GM21529 (cell line): ENCODE results near the gene KCNK4.
"Not testable (repeated sequence)": the region's sequence is repeated elsewhere in the genome, so short reads cannot be mapped to it uniquely, and the experiment has no call there.

Experiments used
- ATAC-seq: cut with Tn5 transposase; IDR thresholded peaks from one replicate; pipeline ENCODE4 v1.9.1; 2021; ENCODE audit not compliant: unreplicated experiment

Gene KCNK4

DNA sequence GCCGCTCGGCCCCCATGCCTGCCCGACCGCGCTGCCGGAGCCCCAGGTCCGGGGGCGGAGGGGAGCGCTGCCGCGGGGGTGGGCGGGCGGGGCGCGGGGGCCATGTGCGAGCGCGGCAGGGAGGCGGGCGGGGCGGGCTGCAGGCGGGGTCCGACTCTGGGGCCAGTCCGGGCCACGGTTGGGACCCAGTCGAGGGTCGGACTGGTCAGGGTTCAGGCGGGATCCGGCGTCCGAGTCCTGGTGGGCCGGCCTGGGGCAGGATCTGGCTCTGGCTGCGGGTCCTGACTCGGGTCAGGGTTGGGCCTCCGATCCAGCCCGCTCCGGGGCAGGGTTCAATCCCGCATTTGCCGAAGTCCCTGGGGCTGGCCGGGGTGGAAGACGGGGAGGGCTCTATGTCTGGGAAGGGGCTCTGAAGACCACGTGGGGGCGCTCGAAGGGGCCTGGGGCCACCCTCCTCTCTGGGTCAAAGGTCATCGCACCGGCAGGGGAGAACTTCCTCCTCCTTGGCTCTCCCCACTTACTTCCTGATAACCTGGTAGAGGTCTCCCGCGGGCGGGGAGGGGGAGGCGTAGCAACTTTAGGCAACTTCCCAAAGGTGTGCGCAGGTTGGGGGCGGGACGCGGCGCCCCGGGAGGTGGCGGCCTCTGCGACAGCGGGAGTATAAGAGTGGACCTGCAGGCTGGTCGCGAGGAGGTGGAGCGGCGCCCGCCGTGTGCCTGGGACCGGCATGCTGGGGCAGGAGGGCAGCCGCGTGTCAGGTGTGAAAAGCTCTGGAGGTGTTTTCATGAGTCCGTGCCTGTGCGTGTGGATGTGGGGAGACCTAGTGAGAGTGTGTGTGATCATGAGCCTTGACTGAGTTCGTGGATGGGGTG is 14.8 kb downstream of the KCNK4 start:
- peak; percentile 27 for ATAC-seq

DNA sequence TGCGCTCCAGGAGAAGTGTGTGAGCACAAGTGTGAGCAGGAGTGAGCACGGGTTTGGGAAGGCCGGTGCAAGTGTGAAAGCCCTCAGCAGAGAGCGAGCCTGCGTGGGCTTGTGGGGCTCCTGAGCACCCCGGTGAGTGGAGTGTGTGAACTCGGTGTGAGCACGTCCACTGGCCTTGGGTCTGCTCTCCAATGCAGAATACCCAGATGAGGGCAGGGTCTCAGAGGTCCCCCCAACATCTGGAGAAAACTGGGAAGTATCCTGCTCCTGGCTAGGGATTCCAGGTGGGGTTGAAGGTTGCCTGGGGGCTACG is 15.4 kb downstream of the KCNK4 start:
- ATAC-seq = no peak

DNA sequence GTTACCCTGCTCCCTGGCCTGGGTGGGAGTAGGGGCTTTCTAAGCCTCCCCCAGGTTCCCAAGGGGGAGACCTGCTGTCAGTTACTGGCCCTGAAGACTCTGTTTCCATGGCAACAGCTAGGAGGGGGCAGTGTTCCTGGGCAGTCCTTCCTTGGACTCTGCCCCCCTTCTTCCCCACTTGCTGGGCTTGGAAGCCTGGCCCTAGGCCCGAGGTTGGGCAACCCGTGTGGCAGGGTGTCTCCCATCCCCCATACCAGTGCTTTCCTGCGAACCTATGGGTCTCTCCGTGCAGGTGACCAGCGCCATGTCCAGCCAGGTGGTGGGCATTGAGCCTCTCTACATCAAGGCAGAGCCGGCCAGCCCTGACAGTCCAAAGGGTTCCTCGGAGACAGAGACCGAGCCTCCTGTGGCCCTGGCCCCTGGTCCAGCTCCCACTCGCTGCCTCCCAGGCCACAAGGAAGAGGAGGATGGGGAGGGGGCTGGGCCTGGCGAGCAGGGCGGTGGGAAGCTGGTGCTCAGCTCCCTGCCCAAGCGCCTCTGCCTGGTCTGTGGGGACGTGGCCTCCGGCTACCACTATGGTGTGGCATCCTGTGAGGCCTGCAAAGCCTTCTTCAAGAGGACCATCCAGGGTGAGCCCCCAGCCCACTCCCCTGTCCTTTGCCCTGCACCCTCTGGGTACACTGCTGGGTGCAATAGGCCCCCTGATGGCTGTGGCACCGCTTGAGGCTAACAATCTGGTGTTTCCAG is 15.9 kb downstream of the KCNK4 start:
- ATAC-seq = no peak

DNA sequence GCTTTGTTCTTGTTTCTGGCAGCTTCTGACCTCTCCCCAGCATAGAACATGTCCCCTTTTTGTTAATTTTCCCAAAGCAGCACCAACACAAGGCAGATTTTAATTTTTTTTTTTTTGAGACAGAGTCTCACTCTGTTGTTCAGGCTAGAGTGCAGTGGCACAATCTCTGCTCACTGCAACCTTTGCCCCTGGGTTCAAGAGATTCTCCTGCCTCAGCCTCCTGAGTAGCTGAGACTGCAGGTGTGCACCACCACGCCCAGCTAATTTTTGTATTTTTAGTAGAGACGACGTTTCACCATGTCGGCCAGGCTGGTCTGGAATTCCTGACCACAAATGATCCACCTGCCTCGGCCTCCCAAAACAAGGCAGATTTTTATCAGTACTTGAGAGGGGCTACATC is 16.7 kb downstream of the KCNK4 start:
- not testable (repeated sequence) for ATAC-seq

DNA sequence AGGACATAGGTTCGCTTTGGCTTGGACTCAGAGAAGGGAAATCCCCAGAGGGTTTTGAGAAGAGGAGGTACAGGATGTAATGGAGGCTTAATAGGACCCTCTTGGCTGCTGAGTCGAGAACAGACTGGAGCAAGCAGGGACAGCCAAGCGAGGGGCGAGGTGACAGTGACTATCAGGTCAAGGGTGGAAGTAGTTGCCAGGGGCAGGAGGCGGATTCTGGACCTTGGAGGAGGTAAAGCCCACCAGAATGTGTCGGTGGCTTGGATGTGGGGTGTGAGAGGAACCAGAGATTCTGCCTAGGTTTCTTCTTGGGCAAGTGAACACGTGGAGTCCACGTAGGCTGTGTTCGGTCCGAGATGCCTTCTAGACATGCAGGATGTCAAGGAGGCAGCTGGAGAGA is 21.8 kb downstream of the KCNK4 start:
- ATAC-seq = no peak

DNA sequence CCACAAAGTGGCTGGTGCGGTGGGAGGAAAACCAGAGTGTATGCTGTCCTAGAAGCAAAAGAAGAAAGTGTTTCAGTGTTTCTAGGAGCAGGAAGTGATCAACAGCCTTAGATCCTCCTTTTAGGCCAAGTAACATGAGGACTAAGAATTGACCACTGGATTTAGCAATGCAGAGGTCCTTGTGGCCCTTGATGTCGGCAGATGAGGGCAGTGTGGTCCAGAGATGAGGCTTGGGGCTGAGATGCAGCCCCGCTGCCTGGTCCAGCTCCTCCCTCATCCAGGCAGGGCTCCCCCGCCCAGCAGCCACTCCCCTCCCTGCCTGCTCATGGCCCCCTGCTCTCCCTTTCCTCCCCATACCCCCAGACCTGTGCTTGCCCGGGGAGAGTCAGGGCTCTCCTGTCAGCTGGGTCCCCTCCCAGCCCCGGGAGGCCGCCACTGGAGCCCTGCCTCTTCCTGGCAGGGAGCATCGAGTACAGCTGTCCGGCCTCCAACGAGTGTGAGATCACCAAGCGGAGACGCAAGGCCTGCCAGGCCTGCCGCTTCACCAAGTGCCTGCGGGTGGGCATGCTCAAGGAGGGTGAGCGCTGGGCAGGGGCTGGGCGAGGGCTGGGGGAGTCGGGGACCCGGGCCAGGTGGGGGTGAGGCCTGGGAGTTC is 22.5 kb downstream of the KCNK4 start:
- ATAC-seq = no peak

DNA sequence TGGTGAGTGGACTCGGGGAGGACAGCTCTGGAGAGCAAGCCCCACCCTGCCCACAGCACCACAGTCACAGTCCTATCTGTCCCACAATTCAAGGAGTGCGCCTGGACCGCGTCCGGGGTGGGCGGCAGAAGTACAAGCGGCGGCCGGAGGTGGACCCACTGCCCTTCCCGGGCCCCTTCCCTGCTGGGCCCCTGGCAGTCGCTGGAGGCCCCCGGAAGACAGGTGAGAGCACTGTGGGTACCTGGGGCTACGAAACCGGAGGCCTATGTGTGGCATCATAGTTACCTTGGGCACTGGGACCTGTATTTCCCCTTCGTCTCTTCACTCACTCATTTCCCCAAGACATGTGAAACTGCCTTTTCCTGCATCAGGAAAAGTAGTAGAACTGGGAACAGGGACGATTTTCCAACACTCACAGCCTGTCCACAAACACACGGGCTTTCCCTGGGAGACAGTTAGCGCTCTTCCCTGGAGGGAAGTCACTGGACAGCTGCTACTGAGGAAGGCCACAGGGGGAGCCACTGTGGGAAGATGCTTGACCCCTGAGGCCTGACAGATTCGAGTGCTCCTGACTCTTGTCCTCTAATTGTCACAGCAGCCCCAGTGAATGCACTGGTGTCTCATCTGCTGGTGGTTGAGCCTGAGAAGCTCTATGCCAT is 23.2 kb downstream of the KCNK4 start:
- ATAC-seq = no peak

DNA sequence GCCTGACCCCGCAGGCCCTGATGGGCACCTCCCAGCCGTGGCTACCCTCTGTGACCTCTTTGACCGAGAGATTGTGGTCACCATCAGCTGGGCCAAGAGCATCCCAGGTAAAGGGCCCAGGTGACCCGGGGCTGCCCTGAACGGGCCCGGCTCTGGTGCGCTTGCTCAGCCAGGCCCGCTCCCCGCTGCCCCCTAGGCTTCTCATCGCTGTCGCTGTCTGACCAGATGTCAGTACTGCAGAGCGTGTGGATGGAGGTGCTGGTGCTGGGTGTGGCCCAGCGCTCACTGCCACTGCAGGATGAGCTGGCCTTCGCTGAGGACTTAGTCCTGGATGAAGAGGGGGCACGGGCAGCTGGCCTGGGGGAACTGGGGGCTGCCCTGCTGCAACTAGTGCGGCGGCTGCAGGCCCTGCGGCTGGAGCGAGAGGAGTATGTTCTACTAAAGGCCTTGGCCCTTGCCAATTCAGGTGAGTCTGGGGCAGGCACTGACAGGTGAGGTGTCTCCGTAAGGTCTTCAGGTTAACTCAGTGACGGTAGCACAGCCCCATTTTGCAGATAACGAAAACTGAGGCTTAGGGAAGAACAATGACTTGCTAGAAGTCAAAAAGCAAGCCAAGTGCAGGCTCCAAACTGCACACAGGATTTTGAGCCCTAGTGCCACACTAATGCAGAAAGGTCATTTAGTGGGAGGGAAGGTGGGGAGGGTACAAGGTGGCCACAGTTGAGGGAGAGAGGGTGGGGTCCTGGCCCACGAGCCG is 23.9 kb downstream of the KCNK4 start:
- no peak for ATAC-seq

DNA sequence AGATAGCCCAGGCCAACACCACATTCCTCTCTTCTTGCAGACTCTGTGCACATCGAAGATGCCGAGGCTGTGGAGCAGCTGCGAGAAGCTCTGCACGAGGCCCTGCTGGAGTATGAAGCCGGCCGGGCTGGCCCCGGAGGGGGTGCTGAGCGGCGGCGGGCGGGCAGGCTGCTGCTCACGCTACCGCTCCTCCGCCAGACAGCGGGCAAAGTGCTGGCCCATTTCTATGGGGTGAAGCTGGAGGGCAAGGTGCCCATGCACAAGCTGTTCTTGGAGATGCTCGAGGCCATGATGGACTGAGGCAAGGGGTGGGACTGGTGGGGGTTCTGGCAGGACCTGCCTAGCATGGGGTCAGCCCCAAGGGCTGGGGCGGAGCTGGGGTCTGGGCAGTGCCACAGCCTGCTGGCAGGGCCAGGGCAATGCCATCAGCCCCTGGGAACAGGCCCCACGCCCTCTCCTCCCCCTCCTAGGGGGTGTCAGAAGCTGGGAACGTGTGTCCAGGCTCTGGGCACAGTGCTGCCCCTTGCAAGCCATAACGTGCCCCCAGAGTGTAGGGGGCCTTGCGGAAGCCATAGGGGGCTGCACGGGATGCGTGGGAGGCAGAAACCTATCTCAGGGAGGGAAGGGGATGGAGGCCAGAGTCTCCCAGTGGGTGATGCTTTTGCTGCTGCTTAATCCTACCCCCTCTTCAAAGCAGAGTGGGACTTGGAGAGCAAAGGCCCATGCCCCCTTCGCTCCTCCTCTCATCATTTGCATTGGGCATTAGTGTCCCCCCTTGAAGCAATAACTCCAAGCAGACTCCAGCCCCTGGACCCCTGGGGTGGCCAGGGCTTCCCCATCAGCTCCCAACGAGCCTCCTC is 24.8 kb downstream of the KCNK4 start:
- not testable (repeated sequence) for ATAC-seq

DNA sequence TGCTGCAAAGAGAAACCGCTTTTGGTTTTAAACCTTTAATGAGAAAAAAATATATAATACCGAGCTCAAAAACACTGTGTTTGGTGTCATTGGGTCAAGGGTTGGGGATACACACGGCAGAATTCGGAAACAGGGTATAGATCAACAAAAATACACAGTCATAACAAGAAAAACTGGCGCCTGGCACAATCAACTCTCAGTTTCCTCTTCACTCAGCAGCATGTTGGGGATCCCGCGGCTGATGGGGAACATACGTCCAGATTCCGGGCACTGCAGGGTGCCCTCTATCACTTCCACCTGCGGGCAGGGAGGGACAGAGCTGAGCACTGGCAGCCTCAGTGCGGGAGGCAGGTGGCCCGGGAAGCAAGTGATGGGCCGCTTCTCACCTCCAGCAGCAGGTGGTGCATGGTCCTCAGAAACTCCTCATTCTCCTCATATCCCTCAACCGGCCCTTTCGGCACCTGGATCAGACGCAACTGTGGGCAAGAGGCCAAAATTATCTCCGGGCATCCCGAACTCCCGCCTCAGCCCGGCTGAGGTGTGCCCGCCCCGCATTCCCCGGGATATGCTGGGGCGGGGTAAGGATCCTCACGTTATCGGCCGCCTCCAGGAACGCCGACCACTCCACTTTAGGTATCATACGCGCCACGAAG is 25.7 kb downstream of the KCNK4 start:
- peak; percentile 10 for ATAC-seq

DNA sequence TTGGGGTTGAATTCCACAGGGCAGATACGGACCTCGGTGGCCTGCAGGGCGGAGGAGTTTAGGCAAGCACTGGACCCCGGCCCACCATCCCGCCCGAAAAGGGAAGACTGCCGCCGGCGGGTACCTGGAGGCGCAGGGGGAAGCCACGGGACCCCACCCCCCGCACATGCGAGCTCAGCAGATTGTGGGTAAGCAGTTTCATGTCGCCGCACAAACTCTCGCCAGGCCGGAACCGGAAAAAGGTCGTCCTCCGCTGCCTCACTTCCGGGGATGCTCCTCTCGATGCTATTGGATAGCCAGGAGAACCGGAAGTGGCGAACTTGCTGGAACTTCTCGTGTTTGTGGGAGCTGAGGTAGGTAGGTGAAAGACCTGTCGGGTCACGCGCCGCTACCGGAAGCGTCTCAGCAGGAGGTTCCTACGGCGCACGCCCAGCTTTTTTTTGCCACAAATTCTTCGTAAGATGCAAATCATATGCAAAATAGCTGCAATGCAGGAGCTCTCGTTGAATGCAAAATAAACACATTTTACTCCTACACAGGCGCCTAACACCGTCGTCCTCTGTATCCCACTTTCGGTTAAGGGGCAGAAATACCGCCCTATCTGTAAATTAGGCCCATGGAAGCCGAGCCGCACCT is 26.3 kb downstream of the KCNK4 start, which contains the start of gene TRMT112:
Gene TRMT112 (minus strand): TSS at position 235 of the 636 bp plus-strand sequence. CDS start 33 bp downstream, at position 202.
- peak; percentile 48 for ATAC-seq

DNA sequence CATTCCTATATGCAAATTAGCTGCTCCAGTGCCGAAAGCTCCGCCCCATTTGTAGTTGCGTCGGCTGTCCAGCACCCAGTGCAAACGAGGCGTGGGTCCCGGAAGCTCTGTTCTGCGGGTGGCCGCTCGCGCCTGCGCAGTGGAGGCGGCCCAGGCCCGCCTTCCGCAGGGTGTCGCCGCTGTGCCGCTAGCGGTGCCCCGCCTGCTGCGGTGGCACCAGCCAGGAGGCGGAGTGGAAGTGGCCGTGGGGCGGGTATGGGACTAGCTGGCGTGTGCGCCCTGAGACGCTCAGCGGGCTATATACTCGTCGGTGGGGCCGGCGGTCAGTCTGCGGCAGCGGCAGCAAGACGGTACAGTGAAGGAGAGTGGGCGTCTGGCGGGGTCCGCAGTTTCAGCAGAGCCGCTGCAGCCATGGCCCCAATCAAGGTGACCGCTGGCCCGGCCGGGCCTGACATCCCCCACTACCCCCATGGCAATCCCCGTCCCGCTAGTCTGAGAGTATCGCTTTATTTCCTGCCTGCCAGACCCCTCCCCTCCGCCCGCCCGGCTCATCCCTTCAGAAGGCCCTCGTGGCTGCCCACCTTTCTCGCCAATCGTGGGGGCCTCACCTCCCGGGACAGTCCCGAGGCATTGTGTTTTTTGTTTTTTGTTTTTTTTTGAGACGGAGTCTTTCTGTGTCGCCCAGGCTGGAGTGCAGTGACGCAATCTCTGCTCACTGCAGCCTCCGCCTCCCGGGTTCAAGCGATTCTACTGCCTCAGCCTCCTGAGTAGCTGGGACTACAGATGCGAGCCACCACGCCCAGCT is 27.1 kb downstream of the KCNK4 start, which contains the start of gene PRDX5:
Gene PRDX5 (plus strand): TSS at position 161 of the 805 bp plus-strand sequence. CDS start 95 bp downstream, at position 256.
- peak; percentile 72 for ATAC-seq

DNA sequence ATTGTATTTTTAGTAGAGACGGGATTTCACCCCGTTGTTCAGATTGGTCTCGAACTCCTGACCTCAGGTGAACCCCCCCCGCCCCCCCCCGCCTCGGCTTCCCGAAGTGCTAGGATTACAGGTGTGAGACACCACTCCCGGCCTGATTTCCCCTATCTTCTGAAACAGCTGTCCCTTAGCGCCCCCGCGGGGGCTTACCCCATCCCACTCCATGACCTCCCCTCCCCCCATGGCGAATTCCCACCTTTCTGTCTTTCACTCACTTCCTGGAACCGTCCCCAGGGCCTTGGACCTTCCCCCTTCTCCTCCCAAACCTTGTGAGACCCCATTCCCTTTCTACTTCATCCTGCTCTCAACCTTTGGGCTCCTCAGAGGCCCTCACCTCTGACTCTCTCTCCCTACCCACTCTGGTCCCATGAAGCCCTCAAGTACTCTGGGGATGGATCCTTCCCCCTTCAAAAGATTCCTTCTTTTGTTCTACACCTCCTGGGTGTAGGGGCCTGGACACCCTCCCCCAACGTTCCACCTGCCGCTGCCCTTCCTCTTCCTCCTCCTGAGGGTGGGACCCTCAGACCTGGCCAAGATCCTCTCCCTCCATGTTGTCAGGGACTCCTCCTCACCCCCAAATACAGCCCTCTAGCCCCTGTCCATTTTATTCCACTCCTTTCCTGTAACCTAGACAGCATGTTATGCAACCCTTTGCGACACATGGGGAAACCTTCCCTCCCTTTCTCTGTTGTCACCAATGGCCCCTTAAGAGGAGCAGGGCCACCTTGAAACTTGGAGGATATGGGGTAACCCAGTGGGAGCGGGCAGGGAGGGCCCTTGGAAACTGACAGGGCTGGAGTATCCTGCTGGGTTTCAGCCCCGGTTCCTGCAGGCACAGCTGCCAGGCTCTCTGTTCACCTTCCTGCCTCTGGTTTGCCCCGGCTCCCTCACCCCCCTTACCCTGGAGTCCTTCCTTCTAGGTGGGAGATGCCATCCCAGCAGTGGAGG is 28.0 kb downstream of the KCNK4 start:
- no peak for ATAC-seq

DNA sequence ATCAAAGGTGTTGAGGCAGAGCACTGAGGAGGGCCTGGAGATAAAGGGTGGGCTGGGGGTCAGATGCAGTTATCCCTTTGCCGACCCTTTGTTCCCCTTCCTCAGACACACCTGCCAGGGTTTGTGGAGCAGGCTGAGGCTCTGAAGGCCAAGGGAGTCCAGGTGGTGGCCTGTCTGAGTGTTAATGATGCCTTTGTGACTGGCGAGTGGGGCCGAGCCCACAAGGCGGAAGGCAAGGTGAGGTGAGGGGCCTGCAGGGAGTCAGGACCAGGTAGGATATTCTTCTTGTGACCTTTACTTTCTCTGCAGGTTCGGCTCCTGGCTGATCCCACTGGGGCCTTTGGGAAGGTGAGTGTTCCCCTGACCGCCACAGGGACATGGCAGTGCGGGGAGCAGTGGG is 29.5 kb downstream of the KCNK4 start:
- ATAC-seq = no peak

DNA sequence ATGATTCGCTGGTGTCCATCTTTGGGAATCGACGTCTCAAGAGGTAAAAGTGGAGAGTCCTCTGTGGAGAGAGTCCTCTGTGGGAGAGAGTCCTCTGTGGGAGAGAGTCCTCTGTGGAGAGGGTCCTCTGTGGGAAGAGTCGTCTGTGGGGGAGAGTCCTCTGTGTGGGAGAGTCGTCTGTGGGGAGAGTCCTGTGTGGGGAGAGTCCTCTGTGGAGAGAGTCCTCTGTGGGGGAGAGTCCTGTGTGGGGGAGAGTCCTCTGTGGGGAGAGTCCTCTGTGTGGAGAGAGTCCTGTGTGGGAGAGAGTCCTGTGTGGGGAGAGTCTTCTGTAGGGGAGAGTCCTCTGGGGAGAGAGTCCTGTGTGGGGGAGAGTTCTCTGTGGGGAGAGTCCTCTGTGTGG is 29.9 kb downstream of the KCNK4 start:
- ATAC-seq = no peak

DNA sequence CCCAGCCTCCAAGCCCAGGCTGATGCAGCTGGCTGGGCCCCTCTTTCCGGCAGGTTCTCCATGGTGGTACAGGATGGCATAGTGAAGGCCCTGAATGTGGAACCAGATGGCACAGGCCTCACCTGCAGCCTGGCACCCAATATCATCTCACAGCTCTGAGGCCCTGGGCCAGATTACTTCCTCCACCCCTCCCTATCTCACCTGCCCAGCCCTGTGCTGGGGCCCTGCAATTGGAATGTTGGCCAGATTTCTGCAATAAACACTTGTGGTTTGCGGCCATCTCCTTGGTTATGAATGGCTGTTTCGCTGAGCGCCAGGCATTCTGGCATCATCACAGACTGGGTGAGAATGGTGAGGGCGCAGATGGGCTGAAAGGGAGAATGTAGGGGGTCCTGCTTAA is 30.4 kb downstream of the KCNK4 start:
- ATAC-seq = no peak

DNA sequence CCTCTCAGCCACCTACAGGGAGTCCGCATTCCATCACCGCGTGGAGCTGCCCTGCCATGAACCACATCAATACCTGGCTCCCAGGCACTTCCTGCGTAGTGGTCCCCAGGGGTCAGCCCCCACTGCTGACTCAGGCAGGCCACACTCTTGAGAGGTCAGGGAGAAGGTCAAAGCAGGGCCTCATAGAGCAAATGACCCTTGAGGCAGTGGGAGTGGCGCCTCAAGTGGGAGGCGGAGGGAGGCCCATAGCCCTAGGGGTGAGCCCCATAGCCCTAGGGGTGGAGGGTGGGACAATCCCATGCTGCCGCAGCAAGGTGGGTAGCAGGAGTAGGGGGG is 31.8 kb downstream of the KCNK4 start:
- no peak for ATAC-seq
